GM12878 (cell line): Measurements from ENCODE around the gene FAR2. TPM values are rescaled to one million over a fixed set of nuclear protein-coding genes. Genes with fewer than 3 reads are reported as not detected.
A peak's percentile ranks its signal among the peaks of the same experiment; 100 is the strongest.

Experiments used
- CBFB ChIP-seq: IDR thresholded peaks from 2 replicates; pipeline ENCODE4 v1.6.1; 2016; ENCODE audit warnings: antibody characterized with exemption, low read depth
- CHD2 ChIP-seq: IDR thresholded peaks from 2 replicates; pipeline ENCODE4 v1.6.1; 2011; ENCODE audit warnings: low read depth, low read length, improper control_type of control experiment, borderline replicate concordance
- CREM ChIP-seq: IDR thresholded peaks from 2 replicates; pipeline ENCODE4 v1.6.1; 2014; ENCODE audit warnings: antibody characterized with exemption, low read depth
- FOS ChIP-seq: IDR thresholded peaks from 3 replicates; pipeline ENCODE4 v1.6.1; 2011; ENCODE audit warnings: borderline replicate concordance; ENCODE audit not compliant: insufficient read length; ENCODE audit errors: extremely low read depth
- IRF3 ChIP-seq: fragments of 450-650 bp; IDR thresholded peaks from 2 replicates; pipeline ENCODE4 v1.6.1; 2014; ENCODE audit warnings: mild to moderate bottlenecking
- NBN ChIP-seq: fragments of 450-650 bp; IDR thresholded peaks from 2 replicates; pipeline ENCODE4 v1.6.1; 2016
- POLR2AphosphoS5 ChIP-seq: IDR thresholded peaks from 2 replicates; pipeline ENCODE4 v1.6.1; 2011; ENCODE audit warnings: mild to moderate bottlenecking, low read length, inconsistent platforms
- PRDM15 ChIP-seq: fragments of 450-650 bp; formaldehyde crosslinking; IDR thresholded peaks from 2 replicates; pipeline ENCODE4 v1.4.0; 2020; ENCODE audit warnings: mild to moderate bottlenecking, moderate library complexity
- RELB ChIP-seq: fragments of 450-650 bp; IDR thresholded peaks from 2 replicates; pipeline ENCODE4 v1.6.1; 2017; ENCODE audit warnings: low read depth, mild to moderate bottlenecking, moderate library complexity
- SIN3A ChIP-seq: IDR thresholded peaks from 2 replicates; pipeline ENCODE4 v1.6.1; 2012; ENCODE audit warnings: low read depth, low read length, improper control_type of control experiment
- TAF1 ChIP-seq: IDR thresholded peaks from 2 replicates; pipeline ENCODE4 v1.6.1; 2011; ENCODE audit warnings: mild to moderate bottlenecking, low read depth, low read length, borderline replicate concordance
- WRNIP1 ChIP-seq: IDR thresholded peaks from 2 replicates; pipeline ENCODE4 v1.6.1; 2011; ENCODE audit warnings: low read depth, low read length, improper control_type of control experiment, borderline replicate concordance
- polyA plus RNA-seq, 11 experiments: library from polyadenylated mRNA; depleted of rRNA in 4 of 11; unstranded in 6 of 11; stranded (reverse) in 5 of 11; fragments of >200 nt; fragmentation: Nextera tagmentation in 4 of 11; fragmentation: Illumina TruSeq in 1 of 11; extraction: Ambion mirVana in 4 of 11; extraction: Trizol in 1 of 11; gene quantifications; 1 replicate in 1 of 11; 2 replicates in 10 of 11; pipeline versions ENCODE4 v1.2.1 to v1.2.3, GENCODE V29; 2011 to 2016; ENCODE audit warnings: inconsistent platforms in 2 of 11, missing spikeins in 2 of 11, low read depth in 1 of 11
- total RNA-seq, 4 experiments: library from RNA; depleted of rRNA in 3 of 4; stranded (reverse); fragments of >200 nt in 3 of 4; fragmentation: Illumina TruSeq in 1 of 4; extraction: Trizol in 1 of 4; gene quantifications; 2 replicates each; pipeline versions ENCODE4 v1.2.1 to v1.2.3, GENCODE V29; 2013 to 2021
- TF ChIP-seq, protein P1 (sequence below): fragments of 450-650 bp; IDR thresholded peaks from 2 replicates; pipeline ENCODE4 v1.6.1; 2017; ENCODE audit warnings: mild to moderate bottlenecking, moderate library complexity
- TF ChIP-seq, protein P2 (sequence below): fragments of 450-650 bp; IDR thresholded peaks from 2 replicates; pipeline ENCODE4 v1.6.1; 2017; ENCODE audit warnings: borderline replicate concordance
- TF ChIP-seq, protein P3 (sequence below): fragments of 450-650 bp; IDR thresholded peaks from 2 replicates; pipeline ENCODE4 v1.6.1; 2016; ENCODE audit warnings: mild to moderate bottlenecking

FAR2 gene
- total and polyA plus RNA-seq, 10 of the 15 experiments (the other 5 are each of a cell fraction or from before 2014, with no cell fraction given) = 0.50 to 1.1 (median 0.65) TPM

GRCh38 chr12:29380536-29381523, 231.8 kb downstream of the FAR2 start, which contains the start of gene ERGIC2 (continued):
- TF ChIP-seq PRDM15 (CRISPR knock-in tag) (no peak), CHD2 (peak; percentile 100), TAF1 (peak; percentile 76; the same call in 1 of the 2 replicates), CBFB (peak; percentile 98), FOS (no peak), CREM (peak; percentile 94), RELB (peak; percentile 99), POLR2AphosphoS5 (peak; percentile 78), WRNIP1 (0 out of 2 replicates have a peak, but pooled peaks have one; percentile 50), IRF3 (no peak), SIN3A (0 out of 2 replicates have a peak, but pooled peaks have one; percentile 51), NBN (peak; percentile 27; the same call in 1 of the 2 replicates)
- TF ChIP-seq, protein P1, sequence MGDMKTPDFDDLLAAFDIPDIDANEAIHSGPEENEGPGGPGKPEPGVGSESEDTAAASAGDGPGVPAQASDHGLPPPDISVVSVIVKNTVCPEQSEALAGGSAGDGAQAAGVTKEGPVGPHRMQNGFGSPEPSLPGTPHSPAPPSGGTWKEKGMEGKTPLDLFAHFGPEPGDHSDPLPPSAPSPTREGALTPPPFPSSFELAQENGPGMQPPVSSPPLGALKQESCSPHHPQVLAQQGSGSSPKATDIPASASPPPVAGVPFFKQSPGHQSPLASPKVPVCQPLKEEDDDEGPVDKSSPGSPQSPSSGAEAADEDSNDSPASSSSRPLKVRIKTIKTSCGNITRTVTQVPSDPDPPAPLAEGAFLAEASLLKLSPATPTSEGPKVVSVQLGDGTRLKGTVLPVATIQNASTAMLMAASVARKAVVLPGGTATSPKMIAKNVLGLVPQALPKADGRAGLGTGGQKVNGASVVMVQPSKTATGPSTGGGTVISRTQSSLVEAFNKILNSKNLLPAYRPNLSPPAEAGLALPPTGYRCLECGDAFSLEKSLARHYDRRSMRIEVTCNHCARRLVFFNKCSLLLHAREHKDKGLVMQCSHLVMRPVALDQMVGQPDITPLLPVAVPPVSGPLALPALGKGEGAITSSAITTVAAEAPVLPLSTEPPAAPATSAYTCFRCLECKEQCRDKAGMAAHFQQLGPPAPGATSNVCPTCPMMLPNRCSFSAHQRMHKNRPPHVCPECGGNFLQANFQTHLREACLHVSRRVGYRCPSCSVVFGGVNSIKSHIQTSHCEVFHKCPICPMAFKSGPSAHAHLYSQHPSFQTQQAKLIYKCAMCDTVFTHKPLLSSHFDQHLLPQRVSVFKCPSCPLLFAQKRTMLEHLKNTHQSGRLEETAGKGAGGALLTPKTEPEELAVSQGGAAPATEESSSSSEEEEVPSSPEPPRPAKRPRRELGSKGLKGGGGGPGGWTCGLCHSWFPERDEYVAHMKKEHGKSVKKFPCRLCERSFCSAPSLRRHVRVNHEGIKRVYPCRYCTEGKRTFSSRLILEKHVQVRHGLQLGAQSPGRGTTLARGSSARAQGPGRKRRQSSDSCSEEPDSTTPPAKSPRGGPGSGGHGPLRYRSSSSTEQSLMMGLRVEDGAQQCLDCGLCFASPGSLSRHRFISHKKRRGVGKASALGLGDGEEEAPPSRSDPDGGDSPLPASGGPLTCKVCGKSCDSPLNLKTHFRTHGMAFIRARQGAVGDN = no peak
- TF ChIP-seq, protein P2, sequence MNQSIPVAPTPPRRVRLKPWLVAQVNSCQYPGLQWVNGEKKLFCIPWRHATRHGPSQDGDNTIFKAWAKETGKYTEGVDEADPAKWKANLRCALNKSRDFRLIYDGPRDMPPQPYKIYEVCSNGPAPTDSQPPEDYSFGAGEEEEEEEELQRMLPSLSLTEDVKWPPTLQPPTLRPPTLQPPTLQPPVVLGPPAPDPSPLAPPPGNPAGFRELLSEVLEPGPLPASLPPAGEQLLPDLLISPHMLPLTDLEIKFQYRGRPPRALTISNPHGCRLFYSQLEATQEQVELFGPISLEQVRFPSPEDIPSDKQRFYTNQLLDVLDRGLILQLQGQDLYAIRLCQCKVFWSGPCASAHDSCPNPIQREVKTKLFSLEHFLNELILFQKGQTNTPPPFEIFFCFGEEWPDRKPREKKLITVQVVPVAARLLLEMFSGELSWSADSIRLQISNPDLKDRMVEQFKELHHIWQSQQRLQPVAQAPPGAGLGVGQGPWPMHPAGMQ = peak; percentile 94
- TF ChIP-seq, protein P3, sequence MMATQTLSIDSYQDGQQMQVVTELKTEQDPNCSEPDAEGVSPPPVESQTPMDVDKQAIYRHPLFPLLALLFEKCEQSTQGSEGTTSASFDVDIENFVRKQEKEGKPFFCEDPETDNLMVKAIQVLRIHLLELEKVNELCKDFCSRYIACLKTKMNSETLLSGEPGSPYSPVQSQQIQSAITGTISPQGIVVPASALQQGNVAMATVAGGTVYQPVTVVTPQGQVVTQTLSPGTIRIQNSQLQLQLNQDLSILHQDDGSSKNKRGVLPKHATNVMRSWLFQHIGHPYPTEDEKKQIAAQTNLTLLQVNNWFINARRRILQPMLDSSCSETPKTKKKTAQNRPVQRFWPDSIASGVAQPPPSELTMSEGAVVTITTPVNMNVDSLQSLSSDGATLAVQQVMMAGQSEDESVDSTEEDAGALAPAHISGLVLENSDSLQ = peak; percentile 75
